HG02870 (cell line): ENCODE measurements around the gene ZNRF3.
"Not testable (repeated sequence)": the region's sequence is repeated elsewhere in the genome, so short reads cannot be mapped to it uniquely, and the experiment has no call there.

Experiments
- ATAC-seq: cut with Tn5 transposase; IDR thresholded peaks from one replicate; pipeline ENCODE4 v1.9.1; 2021; ENCODE audit warnings: mild to moderate bottlenecking, moderate library complexity; ENCODE audit not compliant: unreplicated experiment

The ZNRF3 gene

GRCh38 chr22:28883917-28884746 is 760 bp downstream of the ZNRF3 start:
- ATAC-seq = no peak

- ATAC-seq = no peak
These were observed 1.5 kb downstream of the ZNRF3 start for GRCh38 chr22:28884747-28885350.

GRCh38 chr22:28885939-28886338 is 2.6 kb downstream of the ZNRF3 start:
- no peak for ATAC-seq

- not testable (repeated sequence) for ATAC-seq
These were observed 3.3 kb downstream of the ZNRF3 start for GRCh38 chr22:28886679-28887078.

- ATAC-seq = no peak
These were observed 4.5 kb downstream of the ZNRF3 start for GRCh38 chr22:28887725-28888459.

- no peak for ATAC-seq
These were observed 6.2 kb downstream of the ZNRF3 start for GRCh38 chr22:28889478-28890024.

GRCh38 chr22:28891156-28891733 is 7.9 kb downstream of the ZNRF3 start:
- no peak for ATAC-seq

- ATAC-seq = no peak
These were observed 8.9 kb downstream of the ZNRF3 start for GRCh38 chr22:28892175-28892731.

- ATAC-seq = no peak
These were observed 10.4 kb downstream of the ZNRF3 start for GRCh38 chr22:28893810-28894209.

- ATAC-seq = no peak
These were observed 11.0 kb downstream of the ZNRF3 start for GRCh38 chr22:28894334-28894733.

GRCh38 chr22:28894807-28895206 is 11.4 kb downstream of the ZNRF3 start:
- no peak for ATAC-seq

- ATAC-seq = no peak
These were observed 13.2 kb downstream of the ZNRF3 start for GRCh38 chr22:28896611-28897010.

GRCh38 chr22:28898233-28898629 is 14.9 kb downstream of the ZNRF3 start:
- ATAC-seq = no peak

GRCh38 chr22:28899199-28899853 is 16.0 kb downstream of the ZNRF3 start:
- ATAC-seq = no peak

- ATAC-seq = no peak
These were observed 17.1 kb downstream of the ZNRF3 start for GRCh38 chr22:28900379-28900925.

- ATAC-seq = no peak
These were observed 19.1 kb downstream of the ZNRF3 start for GRCh38 chr22:28902490-28902889.

- ATAC-seq = no peak
These were observed 19.7 kb downstream of the ZNRF3 start for GRCh38 chr22:28903080-28903479.

GRCh38 chr22:28903729-28904128 is 20.4 kb downstream of the ZNRF3 start:
- no peak for ATAC-seq

- ATAC-seq = no peak
These were observed 21.0 kb downstream of the ZNRF3 start for GRCh38 chr22:28904211-28904896.
